BJ (cell line): ENCODE data around the gene SLC43A2. TPM values are rescaled to one million over a fixed set of nuclear protein-coding genes. Genes with fewer than 3 reads are reported as not detected.

Source experiments
- CTCF ChIA-PET: fragments of 350-600 bp; formaldehyde crosslinking; extraction: SDS; loops from one replicate; lab custom pipeline; 2021; ENCODE audit warnings: antibody characterized with exemption, inconsistent platforms; lab: Yijun Ruan, JAX
- POLR2A ChIA-PET: fragments of 300-600 bp; sonication (Branson Sonifier 250); formaldehyde crosslinking; extraction: SDS; loops from one replicate; lab custom pipeline; 2021; ENCODE audit warnings: antibody characterized with exemption; lab: Charles Lee
- DNase-seq: peaks from one replicate; pipeline ENCODE4 v3.0.0-alpha.2; 2011; ENCODE audit warnings: low read depth
- H3K27me3 ChIP-seq: 2 replicates; pipeline ENCODE4 v1.6.0; 2011; ENCODE audit warnings: low read length; ENCODE audit not compliant: control insufficient read depth, insufficient read depth
- H3K36me3 ChIP-seq: 2 replicates; pipeline ENCODE4 v1.5.1; 2011; ENCODE audit warnings: low read length; ENCODE audit not compliant: control insufficient read depth, insufficient read depth
- H3K4me3 ChIP-seq: 2 replicates; pipeline ENCODE4 v1.5.1; 2011; ENCODE audit warnings: low read depth, mild to moderate bottlenecking, control low read depth, low read length
- polyA plus RNA-seq: library from polyadenylated mRNA; depleted of rRNA; stranded (reverse); fragments of >200 nt; gene quantifications from 2 replicates; pipeline ENCODE4 v1.2.3, GENCODE V29; 2011
- TF ChIP-seq, protein P1 (sequence below): IDR thresholded peaks from 2 replicates; pipeline ENCODE4 v1.5.1; 2011; ENCODE audit warnings: low read depth, mild to moderate bottlenecking, control low read depth, inconsistent platforms, low read length, moderate library complexity; ENCODE audit not compliant: insufficient read depth

The SLC43A2 gene
- polyA plus RNA-seq, 1 experiment: 8.9 TPM

DNA sequence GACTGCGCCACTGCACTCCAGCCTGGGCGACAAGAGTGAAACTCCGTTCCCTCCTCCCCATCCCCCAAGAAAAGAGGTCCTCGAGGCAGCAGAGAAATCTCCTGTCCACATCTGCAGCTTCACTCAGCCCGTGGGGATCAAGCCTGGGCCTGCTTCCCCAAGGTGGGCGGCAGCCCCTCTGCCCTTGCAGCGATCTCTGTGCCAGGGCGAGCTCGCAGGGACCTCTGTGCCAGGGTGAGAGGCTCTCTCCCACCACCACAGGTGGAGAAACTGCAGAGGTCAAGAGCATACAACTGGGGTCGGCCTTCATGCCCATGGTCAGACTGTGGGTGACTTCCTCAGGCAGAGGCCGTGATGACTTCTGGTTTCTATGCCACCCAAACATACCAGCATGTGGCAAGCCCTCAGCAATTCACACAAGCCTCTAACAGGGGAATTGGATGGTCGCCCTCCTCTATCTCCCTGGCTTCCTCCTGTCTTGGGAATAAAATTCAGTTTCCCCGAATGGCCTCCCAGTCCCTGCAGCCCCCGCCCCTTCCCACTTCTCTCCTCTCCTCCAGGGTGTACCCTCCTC lies 5.5 kb downstream of the SLC43A2 start:
- ChIA-PET POLR2A (no interaction called here), CTCF (no interaction called here)
- TF ChIP-seq, protein P1, sequence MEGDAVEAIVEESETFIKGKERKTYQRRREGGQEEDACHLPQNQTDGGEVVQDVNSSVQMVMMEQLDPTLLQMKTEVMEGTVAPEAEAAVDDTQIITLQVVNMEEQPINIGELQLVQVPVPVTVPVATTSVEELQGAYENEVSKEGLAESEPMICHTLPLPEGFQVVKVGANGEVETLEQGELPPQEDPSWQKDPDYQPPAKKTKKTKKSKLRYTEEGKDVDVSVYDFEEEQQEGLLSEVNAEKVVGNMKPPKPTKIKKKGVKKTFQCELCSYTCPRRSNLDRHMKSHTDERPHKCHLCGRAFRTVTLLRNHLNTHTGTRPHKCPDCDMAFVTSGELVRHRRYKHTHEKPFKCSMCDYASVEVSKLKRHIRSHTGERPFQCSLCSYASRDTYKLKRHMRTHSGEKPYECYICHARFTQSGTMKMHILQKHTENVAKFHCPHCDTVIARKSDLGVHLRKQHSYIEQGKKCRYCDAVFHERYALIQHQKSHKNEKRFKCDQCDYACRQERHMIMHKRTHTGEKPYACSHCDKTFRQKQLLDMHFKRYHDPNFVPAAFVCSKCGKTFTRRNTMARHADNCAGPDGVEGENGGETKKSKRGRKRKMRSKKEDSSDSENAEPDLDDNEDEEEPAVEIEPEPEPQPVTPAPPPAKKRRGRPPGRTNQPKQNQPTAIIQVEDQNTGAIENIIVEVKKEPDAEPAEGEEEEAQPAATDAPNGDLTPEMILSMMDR: no peak
- Histone ChIP-seq H3K36me3 (no peaks in the 10 kb centered on the region), H3K27me3 (no peaks in the 10 kb centered on the region; the same call in 1 of the 2 replicates), H3K4me3 (no peak overlapping the region)
- no peak for DNase-seq

DNA sequence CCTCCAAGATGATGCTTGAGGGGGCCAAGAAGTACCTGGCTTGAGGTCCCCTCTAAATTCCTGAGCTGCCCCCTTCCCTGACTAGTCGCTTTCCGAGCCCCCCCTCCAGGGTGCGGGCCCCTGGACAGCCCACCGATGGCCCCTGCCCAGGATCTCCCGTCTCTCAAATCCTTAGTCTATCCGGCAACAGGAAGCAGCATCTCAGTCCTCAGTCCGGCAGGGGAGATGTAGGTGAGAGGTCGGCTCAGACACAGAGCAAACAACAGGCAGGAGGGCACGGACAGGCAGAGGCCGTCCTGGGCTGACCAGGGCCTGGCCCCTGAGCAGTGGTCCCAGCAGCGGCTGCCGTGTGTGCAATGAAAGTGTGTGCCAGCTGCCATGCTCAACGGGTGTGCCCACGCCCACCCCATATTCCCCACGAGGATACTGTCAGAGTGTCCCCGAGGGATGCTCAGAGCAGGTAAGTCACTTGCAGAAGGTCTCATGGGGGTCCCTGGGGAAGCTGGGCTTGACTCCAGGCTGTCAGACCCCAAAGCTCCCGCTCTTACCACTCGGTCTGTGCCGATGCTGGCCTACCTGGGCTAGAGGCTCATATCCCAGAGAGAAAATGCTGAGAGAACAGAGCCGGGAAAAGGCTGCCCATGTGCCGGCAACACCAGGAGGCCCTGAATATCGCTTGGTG lies 7.2 kb downstream of the SLC43A2 start:
- no peak for DNase-seq
- CTCF ChIA-PET: interaction anchor here (1.1 kb wide), 1 partner anchor 47 kb away, joined by 3 read pairs; no protein-coding TSS in a partner anchor
- TF ChIP-seq, protein P1: no peak
- Histone ChIP-seq H3K36me3 (no peaks in the 10 kb centered on the region), H3K4me3 (no peak overlapping the region), H3K27me3 (no peaks in the 10 kb centered on the region)
- POLR2A ChIA-PET: no interaction called here

DNA sequence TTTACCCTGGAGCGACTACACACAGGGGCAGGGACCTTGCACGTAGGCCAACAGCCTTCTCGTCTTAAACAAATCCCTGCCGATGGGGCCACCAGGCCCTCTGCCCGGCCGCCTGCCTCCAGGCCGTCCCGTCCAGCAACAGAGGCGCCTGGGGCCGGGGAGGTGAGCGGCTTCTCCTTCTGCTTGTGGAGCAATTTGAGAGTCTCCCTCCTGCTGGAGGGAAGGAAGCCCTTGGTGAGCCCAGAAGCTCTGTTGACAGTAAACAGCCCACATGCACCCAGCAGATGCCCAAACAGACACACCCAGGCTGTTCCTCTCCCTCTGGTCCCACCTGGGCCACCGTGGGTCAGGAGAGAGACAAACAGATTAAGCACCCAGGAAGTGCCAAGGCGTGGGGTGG lies 8.1 kb downstream of the SLC43A2 start:
- H3K27me3 ChIP-seq: no peaks in the 10 kb centered on the region
- H3K36me3 ChIP-seq: no peaks in the 10 kb centered on the region
- ChIA-PET CTCF (no interaction called here), POLR2A (no interaction called here)
- DNase-seq: no peak
- TF ChIP-seq, protein P1: no peak
- no peak overlapping the region for H3K4me3 ChIP-seq

DNA sequence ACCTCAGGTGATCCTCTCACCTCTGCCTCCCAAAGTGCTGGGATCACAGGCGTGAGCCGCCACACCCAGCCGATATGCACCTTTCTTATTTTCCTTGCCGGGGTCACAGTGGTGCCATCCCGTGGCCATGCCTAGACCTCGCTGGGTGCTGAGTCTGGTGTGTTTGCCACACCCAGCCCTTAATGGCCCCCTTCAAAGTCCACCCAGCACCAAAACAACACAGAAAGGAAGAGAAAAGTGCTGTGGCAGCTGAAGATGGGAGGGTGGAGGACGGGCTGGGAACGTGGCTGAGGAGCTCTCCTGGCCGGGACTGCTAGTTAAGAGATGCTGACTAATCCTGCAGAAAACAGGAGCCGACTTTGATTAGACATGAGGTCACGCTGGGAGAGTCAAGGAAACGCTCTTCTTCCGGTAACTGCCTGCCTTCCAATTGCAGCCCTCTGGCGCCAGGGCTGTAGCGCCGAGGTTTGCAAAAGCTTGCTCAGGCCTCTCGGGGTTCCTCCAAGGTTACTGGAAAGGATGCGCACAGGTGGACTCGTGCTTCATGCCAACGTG lies 10.9 kb downstream of the SLC43A2 start:
- POLR2A ChIA-PET: no interaction called here
- TF ChIP-seq, protein P1: no peak
- CTCF ChIA-PET: interaction anchor here (1.0 to 2.3 kb wide), 4 partner anchors 12 to 43 kb away, joined by 3 to 10 read pairs (median 5); partner anchors contain the start of genes RILP and SLC43A2
- Histone ChIP-seq H3K27me3 (no peaks in the 10 kb centered on the region), H3K4me3 (no peak overlapping the region), H3K36me3 (no peaks in the 10 kb centered on the region)
- no peak for DNase-seq

DNA sequence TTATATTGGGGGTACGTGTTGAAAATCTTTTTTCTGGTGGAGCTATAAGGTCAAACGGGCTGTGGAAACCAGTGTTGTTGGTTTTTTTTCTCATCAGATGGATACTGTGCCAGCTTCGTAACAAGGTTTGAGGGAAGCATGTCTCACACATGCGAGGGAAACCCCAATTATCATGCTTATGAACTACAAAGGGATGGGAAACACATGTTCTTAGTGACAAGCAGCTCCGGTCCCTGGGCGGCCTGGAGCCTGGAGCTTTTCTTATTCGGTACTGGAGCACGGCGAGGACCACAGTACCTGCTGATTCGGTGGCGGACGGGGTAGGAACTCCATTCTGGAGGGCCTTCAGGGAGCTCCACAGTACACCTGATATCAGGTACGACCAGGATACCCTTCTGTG lies 12.5 kb downstream of the SLC43A2 start:
- CTCF ChIA-PET: interaction anchor here (0.9 kb wide), 1 partner anchor 9 kb away, joined by 3 read pairs; no protein-coding TSS in a partner anchor
- DNase-seq: no peak
- no peak overlapping the region for H3K4me3 ChIP-seq
- H3K27me3 ChIP-seq: no peaks in the 10 kb centered on the region
- TF ChIP-seq, protein P1: no peak
- POLR2A ChIA-PET: no interaction called here
- H3K36me3 ChIP-seq: no peaks in the 10 kb centered on the region
